Esophagus (tissue), 2 donors: ENCODE data around the gene SLC13A1. TPM values are rescaled to one million over a fixed set of nuclear protein-coding genes. Genes with fewer than 3 reads are reported as not detected.
"Not testable (repeated sequence)": the region's sequence is repeated elsewhere in the genome, so short reads cannot be mapped to it uniquely, and the experiment has no call there.

ENCODE experiments used
- H3K27ac ChIP-seq, 2 donors: one replicate each; pipeline ENCODE4 v1.5.1; 2013; ENCODE audit warnings: low read depth in 2 of 2, mild to moderate bottlenecking in 2 of 2, inconsistent platforms in 1 of 2, low read length in 1 of 2, moderate library complexity in 1 of 2
- H3K27me3 ChIP-seq, 2 donors: one replicate each; pipeline ENCODE4 v1.6.1; 2013; ENCODE audit warnings: low read length in 2 of 2, control low read depth in 1 of 2, mild to moderate bottlenecking in 1 of 2; ENCODE audit not compliant: insufficient read depth in 2 of 2, control insufficient read depth in 1 of 2
- H3K36me3 ChIP-seq, 2 donors: one replicate each; pipeline ENCODE4 v1.6.1; 2013; ENCODE audit warnings: low read length in 1 of 2; ENCODE audit not compliant: control insufficient read depth in 2 of 2, insufficient read depth in 2 of 2
- H3K4me1 ChIP-seq, 2 donors: one replicate each; pipeline ENCODE4 v1.6.1; 2013; ENCODE audit warnings: low read length in 1 of 2; ENCODE audit not compliant: control insufficient read depth in 2 of 2, insufficient read depth in 2 of 2
- H3K4me3 ChIP-seq, 2 donors: one replicate each; pipeline ENCODE4 v1.5.1; 2013; ENCODE audit warnings: low read length in 2 of 2, mild to moderate bottlenecking in 2 of 2, low read depth in 1 of 2, moderate library complexity in 1 of 2
- H3K9me3 ChIP-seq, 2 donors: one replicate each; pipeline ENCODE4 v1.6.1; 2013; ENCODE audit warnings: mild to moderate bottlenecking in 2 of 2, low read depth in 1 of 2, low read length in 1 of 2, moderate library complexity in 1 of 2; ENCODE audit not compliant: control insufficient read depth in 2 of 2, insufficient read depth in 1 of 2
- WGBS, 2 donors: extraction: QIAGEN DNeasy Blood & Tissue Kit; methylation state at CpG; one replicate each; pipeline ENCODE4 v1.1.7; 2013; 5-methylcytosine and 5-hydroxymethylcytosine counted together
- polyA plus RNA-seq, 2 donors: library from polyadenylated mRNA; stranded (reverse); fragments of 200-250 nt; gene quantifications; one replicate each; pipeline ENCODE4 v1.2.3, GENCODE V29; 2013
- donor health status: healthy with polysubstance abuse.
- donor health status: Bipolar disorder and iron deficiency.

The SLC13A1 gene
- polyA plus RNA-seq: not detected

GRCh38 chr7:123199883-123200282 lies at the start of gene SLC13A1:
SLC13A1 (minus strand) TSS chr7:123199969; CDS start chr7:123199946, 23 bp downstream.
- H3K36me3 ChIP-seq: no peaks in the 10 kb centered on the region
- WGBS, 2 donors: 76 to 85% methylated on average over 4 of the region's 4 CpGs
- no peaks in the 10 kb centered on the region for H3K27me3 ChIP-seq
- H3K4me3 ChIP-seq: no peak within 1 kb of the TSS
- H3K4me1 ChIP-seq: no peaks in the 10 kb centered on the region
- H3K9me3 ChIP-seq: no peaks in the 10 kb centered on the region
- H3K27ac ChIP-seq: no peak within 1 kb of the TSS

DNA sequence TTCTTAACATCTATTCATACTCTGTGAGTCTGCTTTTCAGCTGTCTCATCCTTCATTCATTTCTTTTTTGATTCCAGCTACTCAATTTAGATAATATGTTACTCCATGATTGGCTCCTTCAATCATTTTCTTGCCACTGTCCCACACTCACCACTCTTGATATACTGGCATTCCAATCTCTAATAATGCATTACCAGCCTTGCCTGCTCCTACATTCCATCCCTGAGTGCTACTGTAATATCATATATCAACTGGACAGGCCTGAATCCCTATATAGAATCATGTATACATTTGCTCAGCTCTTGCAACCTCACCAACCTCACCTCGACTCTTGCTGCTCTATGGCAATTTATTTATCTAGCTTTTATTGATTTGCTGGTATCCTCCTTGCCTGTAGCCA lies 45.0 kb upstream of the SLC13A1 start:
- WGBS, 2 donors: 44 to 46% methylated on average over 1 of the region's 1 CpG
- no peaks in the 10 kb centered on the region for H3K9me3 ChIP-seq
- no peaks in the 10 kb centered on the region for H3K36me3 ChIP-seq
- no peak overlapping the region for H3K27ac ChIP-seq
- H3K4me3 ChIP-seq: no peak overlapping the region
- no peaks in the 10 kb centered on the region for H3K27me3 ChIP-seq
- H3K4me1 ChIP-seq: no peaks in the 10 kb centered on the region

DNA sequence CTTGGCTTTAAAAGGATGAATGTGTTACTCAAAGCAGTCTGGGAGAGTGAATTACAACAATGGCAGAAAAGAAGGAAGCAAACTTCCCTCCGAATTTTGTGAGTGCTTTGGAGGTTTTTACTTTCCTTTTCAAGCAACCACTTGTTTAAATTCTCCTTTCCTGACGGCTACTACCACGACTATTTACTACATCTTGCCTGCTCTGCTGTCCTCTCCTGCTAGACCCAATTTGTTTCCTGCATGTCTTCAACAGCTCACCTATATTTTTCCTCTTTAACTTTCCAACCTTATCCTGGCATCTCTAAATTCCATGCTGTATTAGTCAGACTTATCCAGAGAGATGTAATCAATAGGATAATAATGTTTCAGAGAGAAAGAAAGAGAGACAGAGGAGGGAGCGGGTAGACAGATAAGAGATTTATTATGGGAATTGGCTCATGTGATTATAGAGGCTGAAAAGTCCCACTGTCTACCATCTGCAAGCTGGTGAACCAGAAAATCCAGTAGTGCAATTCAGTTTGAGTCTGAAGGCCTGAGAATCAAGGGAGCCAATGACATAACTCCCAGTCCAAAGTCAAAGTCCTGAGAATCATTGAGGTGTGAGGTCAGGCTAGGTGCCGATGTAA lies 42.8 kb upstream of the SLC13A1 start:
- Histone ChIP-seq H3K36me3 (no peaks in the 10 kb centered on the region), H3K27ac (no peak overlapping the region), H3K27me3 (no peaks in the 10 kb centered on the region), H3K4me1 (no peaks in the 10 kb centered on the region), H3K4me3 (no peak overlapping the region), H3K9me3 (no peaks in the 10 kb centered on the region)
- 30 to 41% methylated on average over 5 of the region's 5 CpGs for WGBS, 2 donors

DNA sequence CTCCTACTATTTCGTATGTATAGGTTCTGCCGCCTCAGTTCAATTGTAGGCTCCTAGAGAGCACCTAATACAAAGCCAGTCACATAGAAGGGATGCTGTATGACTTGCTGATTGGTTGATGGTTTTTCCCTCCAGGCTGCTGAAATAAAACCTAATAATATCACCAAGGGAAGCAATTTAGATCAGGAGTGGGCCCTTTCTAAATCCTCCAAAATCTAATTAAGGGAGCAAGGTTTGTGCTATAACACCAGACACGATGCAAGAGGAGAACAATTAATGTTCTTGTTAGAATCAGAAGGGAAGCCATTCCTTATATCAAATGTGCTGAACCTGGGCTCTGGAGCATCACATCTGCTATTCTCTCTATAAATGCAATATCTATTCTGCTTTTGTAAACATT lies 42.0 kb upstream of the SLC13A1 start:
- WGBS, 2 donors: 72 to 86% methylated on average over 3 of the region's 3 CpGs
- H3K9me3 ChIP-seq: no peaks in the 10 kb centered on the region
- no peak overlapping the region for H3K27ac ChIP-seq
- H3K4me3 ChIP-seq: no peak overlapping the region
- no peaks in the 10 kb centered on the region for H3K27me3 ChIP-seq
- H3K36me3 ChIP-seq: no peaks in the 10 kb centered on the region
- no peaks in the 10 kb centered on the region for H3K4me1 ChIP-seq

DNA sequence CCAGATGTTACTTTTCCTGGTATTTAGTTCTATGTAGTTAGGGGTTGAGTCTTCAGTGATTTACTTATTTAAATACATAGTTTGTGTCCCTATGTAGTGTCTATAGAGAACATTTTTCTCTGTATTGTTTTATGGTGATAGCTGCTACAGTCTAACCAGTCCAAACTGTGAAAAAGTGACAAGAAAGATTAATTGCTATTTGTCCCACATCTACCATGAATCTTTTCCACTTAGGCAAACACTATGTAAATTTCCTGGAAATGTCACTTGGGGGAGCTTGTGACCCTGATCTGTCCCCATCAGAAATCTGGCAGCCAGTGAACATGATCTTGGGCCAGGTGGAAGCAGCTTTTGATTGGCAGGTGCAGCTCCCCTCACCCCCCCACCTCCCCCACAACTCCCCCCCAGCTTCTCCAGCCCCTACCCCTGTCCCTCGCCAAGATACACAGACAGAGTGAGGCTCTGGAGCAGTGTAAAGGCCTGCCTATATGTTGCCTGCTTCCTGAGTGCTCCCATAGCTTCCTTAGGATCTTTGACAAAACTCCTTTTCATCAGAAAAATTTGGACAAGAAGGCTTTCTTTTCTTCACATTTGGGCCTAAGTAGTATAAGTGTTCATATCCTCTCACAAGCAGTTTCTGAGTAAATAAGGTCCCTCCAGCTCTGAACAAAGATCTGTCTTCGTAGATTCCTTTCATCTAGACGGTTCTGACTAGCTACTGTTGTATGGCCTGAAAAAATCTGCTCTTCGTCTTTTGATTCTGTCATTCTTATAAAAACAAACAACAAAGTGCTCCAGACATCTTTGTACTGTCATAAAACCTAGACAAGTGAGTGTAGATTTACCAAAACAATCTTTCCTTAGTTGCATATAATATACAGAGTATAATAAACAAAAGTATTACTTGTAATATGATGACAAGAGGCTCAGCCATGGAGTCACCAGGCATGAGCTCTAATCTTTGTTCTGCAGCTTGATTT lies 31.5 kb upstream of the SLC13A1 start:
- WGBS, 2 donors: 37 to 48% methylated on average over 4 of the region's 4 CpGs
- no peak overlapping the region for H3K27ac ChIP-seq
- no peaks in the 10 kb centered on the region for H3K9me3 ChIP-seq
- no peaks in the 10 kb centered on the region for H3K27me3 ChIP-seq
- H3K4me1 ChIP-seq: no peaks in the 10 kb centered on the region
- no peaks in the 10 kb centered on the region for H3K36me3 ChIP-seq
- H3K4me3 ChIP-seq: no peak overlapping the region

- no peak overlapping the region for H3K4me3 ChIP-seq
- no peaks in the 10 kb centered on the region for H3K36me3 ChIP-seq
- no peaks in the 10 kb centered on the region for H3K4me1 ChIP-seq
- H3K27me3 ChIP-seq: no peaks in the 10 kb centered on the region
- no peak overlapping the region for H3K27ac ChIP-seq
- 61% methylated on average over 11 of the region's 11 CpGs for WGBS, 2 donors
- H3K9me3 ChIP-seq: no peaks in the 10 kb centered on the region
These were observed 30.8 kb upstream of the SLC13A1 start for GRCh38 chr7:123230603-123231002.

DNA sequence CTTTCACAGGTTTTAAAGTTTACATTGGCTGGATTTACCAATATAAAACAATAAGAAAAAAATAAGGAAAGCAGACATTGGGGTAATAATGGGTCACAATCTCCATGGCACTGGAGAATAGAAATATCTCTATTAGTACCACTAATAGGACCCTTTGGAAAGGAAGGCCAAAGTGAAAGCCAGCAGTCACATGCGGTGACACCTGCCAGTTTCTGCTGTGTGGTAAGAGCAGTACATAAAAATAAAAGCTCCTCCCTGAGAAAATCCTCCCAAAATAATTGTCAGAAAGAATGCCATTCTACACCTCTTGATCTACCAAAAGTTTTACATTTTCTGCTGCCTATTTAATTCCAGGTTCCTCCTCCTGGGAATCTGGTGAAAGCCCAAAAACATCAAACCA lies 30.4 kb upstream of the SLC13A1 start:
- no peaks in the 10 kb centered on the region for H3K27me3 ChIP-seq
- H3K4me1 ChIP-seq: no peaks in the 10 kb centered on the region
- no peaks in the 10 kb centered on the region for H3K9me3 ChIP-seq
- H3K27ac ChIP-seq: no peak overlapping the region
- H3K36me3 ChIP-seq: no peaks in the 10 kb centered on the region
- no peak overlapping the region for H3K4me3 ChIP-seq
- 96 to 100% methylated on average over 1 of the region's 1 CpG for whole genome bisulfite sequencing, 2 donors

DNA sequence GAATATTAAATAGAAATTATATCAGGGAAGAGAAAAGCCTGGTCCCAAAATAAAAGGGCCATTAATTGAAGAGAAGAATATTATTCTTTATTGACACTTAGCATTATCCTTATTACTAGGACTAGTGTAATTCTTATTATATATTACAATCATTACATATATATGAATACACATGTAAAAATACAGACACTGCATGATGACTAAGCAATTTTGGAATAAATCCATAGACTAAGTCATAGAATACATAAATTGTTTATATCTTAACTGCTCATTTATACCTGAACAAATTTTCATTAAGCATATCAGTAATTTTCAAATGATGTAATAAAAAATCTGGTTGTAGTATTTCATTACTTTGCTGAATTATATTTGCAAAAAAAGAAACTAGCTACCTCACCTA lies 29.7 kb upstream of the SLC13A1 start:
- Histone ChIP-seq H3K4me3 (no peak overlapping the region), H3K36me3 (no peaks in the 10 kb centered on the region), H3K9me3 (no peaks in the 10 kb centered on the region), H3K4me1 (no peaks in the 10 kb centered on the region), H3K27ac (no peak overlapping the region), H3K27me3 (no peaks in the 10 kb centered on the region)

- H3K4me3 ChIP-seq, H3K9me3 ChIP-seq, H3K36me3 ChIP-seq, H3K27ac ChIP-seq, H3K27me3 ChIP-seq, H3K4me1 ChIP-seq: not testable (repeated sequence)
- WGBS, 2 donors: 87 to 91% methylated on average over 6 of the region's 6 CpGs
These were observed 27.9 kb upstream of the SLC13A1 start for GRCh38 chr7:123227666-123228065.

DNA sequence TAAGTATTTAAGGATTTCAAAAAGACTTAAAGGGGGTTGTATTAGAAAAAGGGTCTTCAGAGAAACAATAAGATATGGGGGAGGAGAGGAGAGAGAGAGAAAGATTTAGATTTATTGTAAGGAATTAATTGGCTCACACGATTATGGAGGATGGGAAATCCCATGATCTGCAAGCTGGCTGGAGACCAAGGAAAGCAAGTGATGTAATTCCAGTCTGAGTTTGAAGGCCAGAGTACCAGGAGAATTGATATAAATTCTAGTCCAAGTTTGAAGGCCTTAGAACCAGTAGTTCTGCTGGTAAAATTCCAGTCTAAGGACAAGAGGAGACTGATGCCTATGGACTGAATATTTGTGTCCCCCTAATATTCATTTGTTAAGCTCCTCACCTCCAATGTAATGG lies 20.6 kb upstream of the SLC13A1 start:
- 38 to 47% methylated on average over 1 of the region's 1 CpG for WGBS, 2 donors
- H3K36me3 ChIP-seq: no peaks in the 10 kb centered on the region

More for the DNA sequence above, 20.6 kb upstream of the SLC13A1 start:
- Histone ChIP-seq H3K4me3 (no peak overlapping the region), H3K9me3 (no peaks in the 10 kb centered on the region), H3K27me3 (no peaks in the 10 kb centered on the region), H3K4me1 (no peaks in the 10 kb centered on the region), H3K27ac (no peak overlapping the region)
